Ectodermal cell (in vitro differentiated cells): ENCODE results near the gene HSD17B7.
A peak's percentile ranks its signal among the peaks of the same experiment; 100 is the strongest.
"Not testable (repeated sequence)": the region's sequence is repeated elsewhere in the genome, so short reads cannot be mapped to it uniquely, and the experiment has no call there.

Experiments used
- H3K27ac ChIP-seq: 2 replicates; pipeline ENCODE4 v1.7.0; 2013; ENCODE audit warnings: mild to moderate bottlenecking, low read depth, low read length; ENCODE audit not compliant: insufficient read depth, poor library complexity, severe bottlenecking
- H3K27me3 ChIP-seq: 2 replicates; pipeline ENCODE4 v1.7.0; 2013; ENCODE audit warnings: mild to moderate bottlenecking, low read length; ENCODE audit not compliant: insufficient read depth, control insufficient read depth, poor library complexity, severe bottlenecking
- H3K36me3 ChIP-seq: one replicate; pipeline ENCODE4 v1.7.0; 2013; ENCODE audit warnings: low read length; ENCODE audit not compliant: control insufficient read depth, insufficient read depth
- H3K4me1 ChIP-seq: one replicate; pipeline ENCODE4 v1.7.0; 2013; ENCODE audit warnings: low read length; ENCODE audit not compliant: control insufficient read depth, insufficient read depth
- H3K4me3 ChIP-seq: 2 replicates; pipeline ENCODE4 v1.7.0; 2013; ENCODE audit warnings: low read depth, low read length, control low read depth; ENCODE audit not compliant: insufficient read depth
- H3K9me3 ChIP-seq: 2 replicates; pipeline ENCODE4 v1.7.0; 2013; ENCODE audit warnings: mild to moderate bottlenecking, low read length, moderate library complexity; ENCODE audit not compliant: control insufficient read depth
- WGBS, 2 experiments: methylation state at CpG; one replicate each; pipeline ENCODE4 v1.1.7; 2013; ENCODE audit warnings: missing lambda C conversion rate in 2 of 2; 5-methylcytosine and 5-hydroxymethylcytosine counted together

The HSD17B7 gene

GRCh38 chr1:162772571-162773154, 17.8 kb upstream of the HSD17B7 start:
- Histone ChIP-seq H3K9me3 (no peaks in the 10 kb centered on the region), H3K27me3 (no peaks in the 10 kb centered on the region), H3K27ac (no peak overlapping the region), H3K4me1 (no peaks in the 10 kb centered on the region), H3K4me3 (no peak overlapping the region), H3K36me3 (no peaks in the 10 kb centered on the region)
- whole genome bisulfite sequencing, 2 experiments = 85 to 98% methylated on average over 3 of the region's 4 CpGs

DNA sequence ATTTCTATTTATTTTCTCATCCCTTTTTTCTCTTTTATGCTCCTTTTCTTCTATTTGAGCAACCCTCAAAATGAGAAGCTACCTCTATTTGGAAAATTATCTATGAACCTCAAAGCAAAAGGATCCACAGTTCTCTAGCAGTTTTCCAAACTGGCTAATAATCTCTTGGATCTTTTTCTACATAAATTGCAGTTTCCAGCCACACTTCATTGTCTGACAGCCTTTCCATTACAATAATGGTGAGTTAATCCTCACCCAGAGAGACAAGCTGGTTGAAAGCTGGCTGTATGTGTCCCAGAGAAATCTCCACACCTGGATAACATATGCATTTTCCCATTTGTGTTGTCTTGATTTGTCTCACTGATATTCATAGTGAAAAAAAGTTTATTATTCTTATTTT, 16.5 kb upstream of the HSD17B7 start:
- no peaks in the 10 kb centered on the region for H3K36me3 ChIP-seq

GRCh38 chr1:162779043-162779442, 11.5 kb upstream of the HSD17B7 start:
- H3K4me3 ChIP-seq = no peak overlapping the region
- WGBS, 2 experiments = 96 to 100% methylated on average over 1 of the region's 1 CpG
- H3K9me3 ChIP-seq = no peaks in the 10 kb centered on the region
- no peaks in the 10 kb centered on the region for H3K36me3 ChIP-seq
- no peaks in the 10 kb centered on the region for H3K27me3 ChIP-seq
- no peak overlapping the region for H3K27ac ChIP-seq
- H3K4me1 ChIP-seq = no peaks in the 10 kb centered on the region

More for the DNA sequence above, 16.5 kb upstream of the HSD17B7 start:
- Histone ChIP-seq H3K4me3 (no peak overlapping the region), H3K4me1 (no peaks in the 10 kb centered on the region), H3K9me3 (no peaks in the 10 kb centered on the region), H3K27me3 (no peaks in the 10 kb centered on the region), H3K27ac (no peak overlapping the region)

GRCh38 chr1:162782671-162783070, 7.8 kb upstream of the HSD17B7 start:
- H3K27ac ChIP-seq = no peak overlapping the region
- H3K36me3 ChIP-seq = no peaks in the 10 kb centered on the region
- H3K4me1 ChIP-seq = no peaks in the 10 kb centered on the region
- H3K9me3 ChIP-seq = no peaks in the 10 kb centered on the region
- no peak overlapping the region for H3K4me3 ChIP-seq
- no peaks in the 10 kb centered on the region for H3K27me3 ChIP-seq

GRCh38 chr1:162784926-162785325, 5.6 kb upstream of the HSD17B7 start:
- not testable (repeated sequence) for H3K9me3 ChIP-seq, H3K27ac ChIP-seq, H3K36me3 ChIP-seq, H3K4me1 ChIP-seq, H3K4me3 ChIP-seq, H3K27me3 ChIP-seq
- WGBS, 2 experiments = no CpG with 5 or more reads among the region's 1 CpG

DNA sequence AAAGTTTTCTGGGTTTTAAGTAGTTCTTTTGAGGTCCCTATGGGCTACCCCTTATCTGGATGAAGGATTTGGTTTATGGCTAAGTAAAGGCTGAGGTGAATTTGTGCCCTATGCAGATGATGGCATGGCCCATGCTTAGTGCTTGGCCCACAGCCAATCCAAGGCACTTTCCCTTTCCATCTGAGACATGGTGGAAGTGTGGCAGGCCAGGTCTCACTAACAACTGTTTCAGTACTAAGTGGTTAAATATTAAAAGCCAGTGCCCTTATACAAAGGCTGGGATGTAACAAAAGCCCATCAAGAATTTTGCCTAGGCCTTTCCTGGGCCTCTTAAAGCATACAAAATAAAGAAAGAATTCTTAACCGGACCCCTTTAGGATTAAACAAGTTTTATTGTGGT, 1.7 kb upstream of the HSD17B7 start:
- H3K27me3 ChIP-seq, H3K36me3 ChIP-seq, H3K4me3 ChIP-seq, H3K4me1 ChIP-seq, H3K9me3 ChIP-seq, H3K27ac ChIP-seq: not testable (repeated sequence)
- 85% methylated on average over 1 of the region's 1 CpG; no CpG with 5 or more reads in 1 of the 2 experiments for WGBS, 2 experiments

DNA sequence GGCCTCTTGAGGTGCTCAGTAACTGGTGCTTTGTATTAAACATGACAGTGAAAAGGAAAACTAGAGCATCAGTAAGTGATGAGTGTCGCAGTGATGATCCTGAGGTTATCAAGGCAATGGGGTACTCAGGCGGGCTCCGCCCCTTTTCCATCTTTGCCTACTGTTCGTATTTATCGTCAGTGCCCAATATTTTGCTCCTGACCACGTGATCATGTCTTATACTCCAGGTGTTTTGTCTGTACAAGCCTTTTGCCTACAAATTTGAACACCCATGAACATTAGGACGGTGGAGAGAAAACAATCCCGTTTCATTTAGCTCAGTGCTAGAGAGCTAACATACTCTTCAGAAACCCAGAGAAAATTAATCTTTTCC, 469 bp downstream of the HSD17B7 start:
- peak overlapping the region; percentile 43 for H3K4me3 ChIP-seq
- not testable (repeated sequence) for H3K36me3 ChIP-seq, H3K9me3 ChIP-seq, H3K27ac ChIP-seq, H3K27me3 ChIP-seq, H3K4me1 ChIP-seq
- WGBS, 2 experiments = 0 to 1% methylated on average over 5 of the region's 8 CpGs

GRCh38 chr1:162794284-162794683, 3.8 kb downstream of the HSD17B7 start:
- H3K9me3 ChIP-seq, H3K4me1 ChIP-seq, H3K27ac ChIP-seq, H3K36me3 ChIP-seq, H3K4me3 ChIP-seq, H3K27me3 ChIP-seq: not testable (repeated sequence)
- WGBS, 2 experiments = 92 to 94% methylated on average over 1 of the region's 1 CpG

DNA sequence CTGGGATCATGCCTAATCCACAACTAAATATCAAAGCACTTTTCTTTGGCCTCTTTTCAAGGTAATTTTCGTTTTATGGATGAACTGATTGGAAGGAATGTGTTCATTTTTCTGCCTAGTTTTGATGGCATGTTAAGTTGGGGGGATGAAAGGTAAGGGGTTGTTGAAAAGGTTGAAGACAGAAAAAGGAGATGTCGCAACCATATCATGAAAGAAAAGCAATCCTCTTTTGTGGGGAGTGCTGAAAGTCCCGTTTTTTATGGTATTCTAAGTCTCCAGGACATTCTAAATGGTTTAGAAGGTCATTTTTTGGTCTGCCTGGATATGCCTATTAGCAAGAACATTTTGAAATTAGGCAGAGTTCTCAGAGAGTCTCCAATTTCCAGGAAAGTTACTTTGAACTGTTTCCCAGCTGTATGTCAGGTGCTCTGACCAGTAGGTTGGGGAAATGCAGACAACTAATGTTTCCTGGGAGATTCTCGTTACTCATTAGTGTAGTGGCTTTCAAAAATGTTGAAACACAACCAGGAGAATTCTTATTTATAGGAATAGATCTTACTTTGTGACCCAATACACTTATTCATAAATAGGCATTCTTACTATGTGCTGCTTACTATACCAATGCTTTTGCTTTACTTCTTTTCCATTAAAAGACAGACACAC, 6.2 kb downstream of the HSD17B7 start:
- H3K9me3 ChIP-seq, H3K36me3 ChIP-seq, H3K4me1 ChIP-seq, H3K27me3 ChIP-seq, H3K4me3 ChIP-seq, H3K27ac ChIP-seq: not testable (repeated sequence)
- 62 to 71% methylated on average over 4 of the region's 4 CpGs for WGBS, 2 experiments

- not testable (repeated sequence) for H3K9me3 ChIP-seq, H3K4me3 ChIP-seq, H3K27ac ChIP-seq, H3K4me1 ChIP-seq, H3K36me3 ChIP-seq, H3K27me3 ChIP-seq
- 66 to 72% methylated on average over 4 to 5 of the region's 6 CpGs for WGBS, 2 experiments
Observed at GRCh38 chr1:162799995-162800830, 9.7 kb downstream of the HSD17B7 start.
